ENCODE results near the gene SFRP5. TPM values are rescaled to one million over a fixed set of nuclear protein-coding genes. Genes with fewer than 3 reads are reported as not detected.

The SFRP5 gene
- total and polyA plus RNA-seq, 5 donors = 110 to 191 (median 148) TPM

GRCh38 chr10:97736403-97736901, 35.3 kb downstream of the SFRP5 start:
- 68% methylated on average over 13 of the region's 13 CpGs for WGBS
- no peak overlapping the region for H3K4me3 ChIP-seq (ENCODE audit: low read length)
- intact Hi-C loops (cut with DNase I) = loop anchor here in 2 of 4 donors (10.0 kb wide), 1 partner anchor 62 kb away; no protein-coding TSS in a partner anchor
- DNase-seq (no peak), ATAC-seq (peak; percentile 24 to 31)
- peaks cover 4% of the 10 kb centered on the region for H3K4me1 ChIP-seq (ENCODE audit: control insufficient read depth, insufficient read depth, low read length)
- no peaks in the 10 kb centered on the region for H3K27me3 ChIP-seq (ENCODE audit: control insufficient read depth, insufficient read depth)
- no peaks in the 10 kb centered on the region for H3K9me3 ChIP-seq (ENCODE audit: control insufficient read depth, low read length)
- no peak overlapping the region for H3K27ac ChIP-seq (ENCODE audit: low read length)

DNA sequence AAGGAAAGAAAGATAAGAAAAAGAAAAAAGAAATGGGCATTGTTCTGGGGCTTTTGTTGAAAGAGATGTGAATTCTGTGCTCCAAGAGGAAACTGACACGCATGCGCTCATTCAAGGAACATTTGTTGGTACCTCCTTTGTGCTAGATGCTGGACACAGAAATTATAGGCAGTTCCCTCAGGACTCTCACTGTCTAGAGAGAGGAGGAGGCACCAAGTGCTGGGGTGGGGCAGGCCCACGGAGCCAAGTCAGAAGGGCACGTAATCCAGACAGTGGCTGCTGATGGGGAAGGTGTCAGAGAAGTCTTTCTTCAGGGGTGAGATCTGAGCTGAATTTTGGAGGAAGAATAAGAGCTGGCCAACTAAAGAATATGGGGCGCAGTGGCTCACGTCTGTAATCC, 37.8 kb downstream of the SFRP5 start:
- intact Hi-C loops (cut with DNase I) = loop anchor here in 3 of 4 donors (5.0 to 10.0 kb wide), 2 partner anchors 57 to 59 kb away; no protein-coding TSS in a partner anchor
- H3K4me3 ChIP-seq (ENCODE audit: low read length) = no peak overlapping the region
- no peaks in the 10 kb centered on the region for H3K27me3 ChIP-seq (ENCODE audit: control insufficient read depth, insufficient read depth)
- H3K9me3 ChIP-seq (ENCODE audit: control insufficient read depth, low read length) = no peaks in the 10 kb centered on the region
- H3K27ac ChIP-seq (ENCODE audit: low read length) = no peak overlapping the region
- peaks cover 4% of the 10 kb centered on the region for H3K4me1 ChIP-seq (ENCODE audit: control insufficient read depth, insufficient read depth, low read length)
- DNase-seq = no peak
- WGBS = 79% methylated on average over 6 of the region's 6 CpGs
- no peak for ATAC-seq

DNA sequence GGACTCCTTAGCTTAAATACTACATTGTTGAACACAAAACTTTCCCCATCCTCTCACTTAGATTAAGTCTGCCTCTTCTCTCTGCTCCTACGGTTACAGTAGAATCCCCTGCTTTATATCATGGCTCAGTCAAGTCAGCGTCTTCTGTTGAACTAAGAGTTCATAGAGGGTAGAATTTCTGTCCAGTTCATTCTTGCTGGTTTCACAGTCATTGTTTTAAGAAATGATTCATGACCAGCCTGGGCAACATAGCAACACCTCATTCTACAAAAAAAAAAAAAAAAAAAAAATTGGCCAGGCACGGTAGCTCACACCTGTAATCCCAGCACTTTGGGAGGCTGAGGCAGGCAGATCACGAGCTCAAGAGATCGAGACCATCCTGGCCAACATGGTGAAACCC, 38.5 kb downstream of the SFRP5 start:
- Histone ChIP-seq H3K9me3 (ENCODE audit: control insufficient read depth, low read length) (no peaks in the 10 kb centered on the region), H3K4me3 (ENCODE audit: low read length) (no peak overlapping the region), H3K4me1 (ENCODE audit: control insufficient read depth, insufficient read depth, low read length) (peaks cover 1% of the 10 kb centered on the region), H3K27ac (ENCODE audit: low read length) (no peak overlapping the region), H3K27me3 (ENCODE audit: control insufficient read depth, insufficient read depth) (no peaks in the 10 kb centered on the region)
- no peak for DNase-seq
- WGBS = 84% methylated on average over 5 of the region's 5 CpGs
- intact Hi-C loops (cut with DNase I) = loop anchor here in 3 of 4 donors (5.0 to 10.0 kb wide), 2 partner anchors 56 to 58 kb away; no protein-coding TSS in a partner anchor
- no peak for ATAC-seq

DNA sequence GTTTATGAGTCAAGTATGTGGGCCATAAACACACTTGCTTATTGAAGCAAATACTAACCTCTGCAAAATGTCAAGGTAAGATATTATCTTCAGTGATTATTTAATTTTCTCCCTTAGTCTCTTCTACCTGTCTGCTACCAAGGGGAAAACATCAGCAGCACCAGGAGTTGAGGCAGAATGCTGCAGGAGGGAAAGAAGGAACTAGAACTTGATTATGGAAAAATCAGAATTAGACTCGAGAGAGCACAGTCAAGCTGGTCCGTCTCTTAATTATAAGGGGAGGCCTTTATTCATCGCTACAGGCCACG, 39.8 kb downstream of the SFRP5 start:
- Histone ChIP-seq H3K4me3 (ENCODE audit: low read length) (no peak overlapping the region), H3K27me3 (ENCODE audit: control insufficient read depth, insufficient read depth) (no peaks in the 10 kb centered on the region), H3K4me1 (ENCODE audit: control insufficient read depth, insufficient read depth, low read length) (no peaks in the 10 kb centered on the region), H3K9me3 (ENCODE audit: control insufficient read depth, low read length) (no peaks in the 10 kb centered on the region), H3K27ac (ENCODE audit: low read length) (no peak overlapping the region)
- WGBS = 70% methylated on average over 4 of the region's 4 CpGs
- no peak for ATAC-seq
- no peak for DNase-seq
- intact Hi-C loops (cut with DNase I) = loop anchor here in 3 of 4 donors (5.0 to 10.0 kb wide), 2 partner anchors 55 to 57 kb away; no protein-coding TSS in a partner anchor

DNA sequence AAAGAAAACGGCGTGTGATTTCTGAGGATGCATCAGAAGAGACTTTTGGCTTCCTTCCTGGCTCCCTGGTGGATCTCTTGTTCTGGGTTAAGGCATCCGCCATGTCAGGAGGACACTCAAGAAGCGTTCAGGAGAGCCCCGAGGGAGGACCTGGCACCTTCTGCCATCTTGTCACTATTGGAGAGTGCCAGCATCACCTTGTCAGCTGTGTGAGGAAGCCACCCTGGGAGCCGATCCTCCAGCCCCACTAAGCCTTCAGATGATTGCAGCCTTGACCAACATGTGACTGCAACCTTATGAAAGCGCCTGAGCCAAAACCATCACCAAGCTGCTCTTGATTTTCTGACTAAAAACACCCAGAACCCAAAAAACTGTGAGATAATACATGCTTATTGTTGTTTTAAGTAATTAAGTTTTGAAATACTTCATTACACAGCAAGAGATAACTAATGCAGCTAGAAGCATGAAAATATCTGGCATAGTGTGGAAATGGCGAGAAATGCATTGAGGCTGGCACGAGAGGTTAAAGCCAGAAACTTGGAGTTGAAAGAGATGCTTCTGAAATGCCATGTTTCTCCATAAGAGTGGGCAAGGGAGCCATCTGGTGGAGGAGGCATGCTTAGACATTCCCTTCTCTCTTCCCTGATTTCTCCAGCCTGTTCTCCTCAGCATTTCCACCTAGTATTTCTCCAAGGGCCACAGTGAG, 40.3 kb downstream of the SFRP5 start:
- Histone ChIP-seq H3K4me3 (ENCODE audit: low read length) (no peak overlapping the region), H3K4me1 (ENCODE audit: control insufficient read depth, insufficient read depth, low read length) (no peaks in the 10 kb centered on the region), H3K27ac (ENCODE audit: low read length) (no peak overlapping the region), H3K27me3 (ENCODE audit: control insufficient read depth, insufficient read depth) (no peaks in the 10 kb centered on the region), H3K9me3 (ENCODE audit: control insufficient read depth, low read length) (no peaks in the 10 kb centered on the region)
- ATAC-seq (peak; percentile 65 to 67), DNase-seq (peak in 2 of 3 donors; percentile 54 to 71)
- WGBS = 58% methylated on average over 9 of the region's 9 CpGs
- intact Hi-C loops (cut with DNase I) = loop anchor here (2.0 to 10.0 kb wide), 4 partner anchors 31 to 57 kb away; no protein-coding TSS in a partner anchor

GRCh38 chr10:97729014-97729413, 42.8 kb downstream of the SFRP5 start:
- H3K9me3 ChIP-seq (ENCODE audit: control insufficient read depth, low read length) = no peaks in the 10 kb centered on the region
- WGBS = 93% methylated on average over 5 of the region's 5 CpGs
- ATAC-seq = no peak
- no peaks in the 10 kb centered on the region for H3K27me3 ChIP-seq (ENCODE audit: control insufficient read depth, insufficient read depth)
- DNase-seq = no peak
- H3K4me1 ChIP-seq (ENCODE audit: control insufficient read depth, insufficient read depth, low read length) = no peaks in the 10 kb centered on the region
- H3K4me3 ChIP-seq (ENCODE audit: low read length) = no peak overlapping the region
- H3K27ac ChIP-seq (ENCODE audit: low read length) = no peak overlapping the region
- intact Hi-C loops (cut with DNase I) = no loop called here

DNA sequence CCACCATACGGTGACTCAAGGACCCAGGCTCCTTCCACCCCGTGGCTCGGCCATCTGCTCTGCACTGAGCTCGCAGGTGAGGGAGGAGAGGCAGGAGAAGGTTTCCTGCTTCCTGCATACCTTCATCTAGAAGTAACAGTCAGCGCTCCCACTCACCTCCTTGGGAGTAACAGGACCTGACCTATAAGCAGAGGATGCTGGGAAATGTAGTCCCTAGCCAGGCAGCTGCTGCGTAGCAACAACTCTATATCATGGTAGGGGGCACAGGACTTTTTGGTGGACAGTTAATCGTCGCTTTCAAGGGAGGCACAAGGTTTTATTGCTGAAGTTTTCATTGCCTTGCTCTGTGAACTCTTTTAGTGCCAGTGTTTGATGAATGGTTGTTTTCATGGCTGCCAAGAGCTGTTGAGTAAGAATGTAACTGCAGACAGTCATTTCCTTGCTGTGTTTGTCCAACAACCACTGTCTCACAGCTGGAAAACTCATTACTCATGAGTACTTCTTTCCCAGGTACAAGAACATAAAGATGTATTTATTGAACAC, 45.1 kb downstream of the SFRP5 start:
- no peak for DNase-seq
- peak; percentile 50 to 61 for ATAC-seq
- no peak overlapping the region for H3K27ac ChIP-seq (ENCODE audit: low read length)
- intact Hi-C loops (cut with DNase I) = no loop called here
- H3K27me3 ChIP-seq (ENCODE audit: control insufficient read depth, insufficient read depth) = no peaks in the 10 kb centered on the region
- WGBS = 43% methylated on average over 8 of the region's 8 CpGs
- no peaks in the 10 kb centered on the region for H3K4me1 ChIP-seq (ENCODE audit: control insufficient read depth, insufficient read depth, low read length)
- H3K9me3 ChIP-seq (ENCODE audit: control insufficient read depth, low read length) = no peaks in the 10 kb centered on the region
- H3K4me3 ChIP-seq (ENCODE audit: low read length) = peak overlapping the region; percentile 1

DNA sequence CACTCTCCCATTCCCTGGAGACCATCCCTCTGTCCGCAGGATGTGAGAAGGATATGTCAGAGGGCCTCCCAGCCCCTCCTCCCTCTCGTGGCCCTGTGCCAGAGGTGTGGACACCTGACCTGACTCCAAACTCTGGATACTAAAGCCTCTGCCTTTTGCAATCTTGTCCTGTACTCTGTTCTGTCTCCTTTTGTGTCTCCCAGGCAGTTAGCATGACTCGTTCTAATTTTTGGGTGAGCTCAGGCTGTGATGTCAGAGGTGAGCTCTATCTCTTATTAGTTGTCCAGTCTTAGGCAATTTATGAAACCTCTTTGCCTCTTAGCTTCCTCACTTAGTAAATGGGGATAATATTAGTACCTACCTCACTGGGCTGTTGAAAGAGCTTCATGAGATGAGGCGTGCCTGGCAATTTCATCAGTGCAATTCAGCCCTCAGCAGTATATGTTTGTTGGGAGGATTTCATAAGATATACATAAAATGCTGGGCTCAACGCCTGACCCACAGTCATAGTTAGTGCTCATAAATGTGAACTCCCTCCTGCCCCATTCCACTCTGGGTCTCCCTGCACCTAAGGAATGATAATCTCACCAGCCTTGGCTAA, 47.4 kb downstream of the SFRP5 start:
- Histone ChIP-seq H3K27ac (ENCODE audit: low read length) (no peak overlapping the region), H3K9me3 (ENCODE audit: control insufficient read depth, low read length) (no peaks in the 10 kb centered on the region), H3K4me1 (ENCODE audit: control insufficient read depth, insufficient read depth, low read length) (no peaks in the 10 kb centered on the region), H3K4me3 (ENCODE audit: low read length) (no peak overlapping the region), H3K27me3 (ENCODE audit: control insufficient read depth, insufficient read depth) (no peaks in the 10 kb centered on the region)
- no peak for ATAC-seq
- WGBS = 59% methylated on average over 5 of the region's 5 CpGs
- peak in 1 of 3 donors; percentile 56 for DNase-seq
- intact Hi-C loops (cut with DNase I) = no loop called here

DNA sequence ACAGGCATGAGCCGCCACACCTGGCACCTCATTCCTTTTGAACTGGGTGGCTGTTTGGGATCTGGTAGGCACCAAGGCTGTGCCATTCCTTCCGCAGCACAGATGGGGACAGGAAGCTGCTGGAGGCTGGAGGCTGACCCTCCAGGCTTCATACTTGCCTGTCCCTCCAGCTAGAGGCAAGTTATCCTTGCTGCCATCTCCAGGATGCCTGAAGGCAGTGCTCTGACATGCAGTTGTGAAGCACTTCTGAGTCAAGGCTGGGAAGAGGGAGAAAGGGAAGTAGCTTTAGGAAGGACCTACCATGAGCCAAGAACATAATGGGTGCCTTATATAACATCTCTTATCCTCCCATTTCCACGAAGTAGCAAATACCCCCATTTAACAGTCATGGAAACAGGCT, 48.8 kb downstream of the SFRP5 start:
- WGBS = 86% methylated on average over 3 of the region's 3 CpGs
- DNase-seq = no peak
- no peak for ATAC-seq
- no peak overlapping the region for H3K4me3 ChIP-seq (ENCODE audit: low read length)
- peaks cover 10% of the 10 kb centered on the region for H3K4me1 ChIP-seq (ENCODE audit: control insufficient read depth, insufficient read depth, low read length)
- no peaks in the 10 kb centered on the region for H3K9me3 ChIP-seq (ENCODE audit: control insufficient read depth, low read length)
- intact Hi-C loops (cut with DNase I) = no loop called here
- H3K27ac ChIP-seq (ENCODE audit: low read length) = no peak overlapping the region
- H3K27me3 ChIP-seq (ENCODE audit: control insufficient read depth, insufficient read depth) = no peaks in the 10 kb centered on the region

GRCh38 chr10:97721871-97722780, 49.7 kb downstream of the SFRP5 start:
- DNase-seq (no peak), ATAC-seq (peak in 1 of 2 donors; percentile 12)
- intact Hi-C loops (cut with DNase I) = no loop called here
- H3K9me3 ChIP-seq (ENCODE audit: control insufficient read depth, low read length) = no peaks in the 10 kb centered on the region
- H3K4me3 ChIP-seq (ENCODE audit: low read length) = no peak overlapping the region
- WGBS = 82% methylated on average over 12 of the region's 12 CpGs
- peaks cover 10% of the 10 kb centered on the region for H3K4me1 ChIP-seq (ENCODE audit: control insufficient read depth, insufficient read depth, low read length)
- H3K27ac ChIP-seq (ENCODE audit: low read length) = no peak overlapping the region
- H3K27me3 ChIP-seq (ENCODE audit: control insufficient read depth, insufficient read depth) = no peaks in the 10 kb centered on the region
